Endothelial cell of umbilical vein (primary cell): ENCODE results near the gene RBM6.

Source experiments
- CTCF ChIP-seq, 2 donors: IDR thresholded peaks; 1 replicate in 1 of 2; 2 replicates in 1 of 2; pipeline ENCODE4 v1.5.1; 2011; ENCODE audit warnings: low read length in 2 of 2, mild to moderate bottlenecking in 2 of 2, moderate library complexity in 2 of 2, control low read depth in 1 of 2, inconsistent platforms in 1 of 2, low read depth in 1 of 2; ENCODE audit not compliant: insufficient read depth in 1 of 2; ENCODE audit errors: extremely low read depth in 1 of 2
- MYC ChIP-seq: IDR thresholded peaks from one replicate; pipeline ENCODE4 v1.6.1; 2011; ENCODE audit warnings: mild to moderate bottlenecking, low read depth, low read length
- POLR2A ChIP-seq: IDR thresholded peaks from 2 replicates; pipeline ENCODE4 v1.6.1; 2012; ENCODE audit warnings: low read depth, mild to moderate bottlenecking, control low read depth, low read length

- TF ChIP-seq CTCF (IDR thresholded peaks at IDR 0.05; ENCODE audit: extremely low read depth in 1 of 2, insufficient read depth in 1 of 2, low read depth in 1 of 2, low read length in 2 of 2) (no peak), POLR2A (no peak), MYC (no peak)
Measured at GRCh38 chr3:50003216-50003615, 63.3 kb downstream of the RBM6 start.
